ENCODE measurements around the gene MYL9.

The MYL9 gene

DNA sequence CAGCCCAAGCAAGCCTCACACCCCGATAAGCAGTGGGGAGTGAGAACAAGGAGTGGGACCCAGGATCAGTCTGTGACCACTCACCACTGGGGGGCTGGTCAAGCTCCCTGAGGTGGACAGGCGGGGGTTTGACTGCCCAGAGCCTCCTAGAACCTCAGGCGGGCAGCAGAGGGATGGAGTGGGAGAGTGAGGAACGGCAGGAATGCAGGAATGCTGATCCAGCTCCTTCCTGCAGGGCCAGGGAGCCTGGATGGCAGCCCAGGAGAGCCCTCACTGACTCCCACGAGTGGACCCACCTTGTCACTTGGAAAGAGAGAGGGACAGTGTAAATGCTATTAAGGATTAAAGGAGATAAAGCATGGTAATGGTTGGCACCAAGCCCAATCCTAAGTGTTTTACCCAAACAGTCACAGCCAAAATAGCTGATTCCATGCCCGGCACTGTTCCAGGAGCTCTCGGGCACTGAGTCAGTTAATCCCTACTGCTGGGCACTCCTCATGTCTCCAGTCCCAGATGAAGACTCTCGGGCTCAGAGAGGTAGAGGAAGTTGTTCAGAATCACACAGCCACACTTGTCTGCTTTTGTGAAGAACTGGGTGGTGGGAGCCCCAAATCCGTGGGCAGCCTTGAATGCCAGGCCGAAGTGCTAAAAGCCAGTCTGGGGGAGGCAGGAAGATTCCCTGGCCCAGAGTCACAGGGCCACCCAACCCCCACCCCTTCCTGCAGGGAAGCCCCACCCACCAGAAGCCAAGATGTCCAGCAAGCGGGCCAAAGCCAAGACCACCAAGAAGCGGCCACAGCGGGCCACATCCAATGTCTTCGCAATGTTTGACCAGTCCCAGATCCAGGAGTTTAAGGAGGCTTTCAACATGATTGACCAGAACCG lies 3.1 kb downstream of the MYL9 start:
- peak overlapping the region; percentile 97 for H3K4me3 ChIP-seq (ENCODE audit: control insufficient read depth, low read depth, low read length)
- DNase-seq (ENCODE audit: low read depth), result no peak
- TF ChIP-seq, protein P1, sequence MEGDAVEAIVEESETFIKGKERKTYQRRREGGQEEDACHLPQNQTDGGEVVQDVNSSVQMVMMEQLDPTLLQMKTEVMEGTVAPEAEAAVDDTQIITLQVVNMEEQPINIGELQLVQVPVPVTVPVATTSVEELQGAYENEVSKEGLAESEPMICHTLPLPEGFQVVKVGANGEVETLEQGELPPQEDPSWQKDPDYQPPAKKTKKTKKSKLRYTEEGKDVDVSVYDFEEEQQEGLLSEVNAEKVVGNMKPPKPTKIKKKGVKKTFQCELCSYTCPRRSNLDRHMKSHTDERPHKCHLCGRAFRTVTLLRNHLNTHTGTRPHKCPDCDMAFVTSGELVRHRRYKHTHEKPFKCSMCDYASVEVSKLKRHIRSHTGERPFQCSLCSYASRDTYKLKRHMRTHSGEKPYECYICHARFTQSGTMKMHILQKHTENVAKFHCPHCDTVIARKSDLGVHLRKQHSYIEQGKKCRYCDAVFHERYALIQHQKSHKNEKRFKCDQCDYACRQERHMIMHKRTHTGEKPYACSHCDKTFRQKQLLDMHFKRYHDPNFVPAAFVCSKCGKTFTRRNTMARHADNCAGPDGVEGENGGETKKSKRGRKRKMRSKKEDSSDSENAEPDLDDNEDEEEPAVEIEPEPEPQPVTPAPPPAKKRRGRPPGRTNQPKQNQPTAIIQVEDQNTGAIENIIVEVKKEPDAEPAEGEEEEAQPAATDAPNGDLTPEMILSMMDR (IDR thresholded peaks at IDR 0.05; ENCODE audit: control insufficient read depth, insufficient read depth, low read depth, low read length, missing control alignments), result no peak

DNA sequence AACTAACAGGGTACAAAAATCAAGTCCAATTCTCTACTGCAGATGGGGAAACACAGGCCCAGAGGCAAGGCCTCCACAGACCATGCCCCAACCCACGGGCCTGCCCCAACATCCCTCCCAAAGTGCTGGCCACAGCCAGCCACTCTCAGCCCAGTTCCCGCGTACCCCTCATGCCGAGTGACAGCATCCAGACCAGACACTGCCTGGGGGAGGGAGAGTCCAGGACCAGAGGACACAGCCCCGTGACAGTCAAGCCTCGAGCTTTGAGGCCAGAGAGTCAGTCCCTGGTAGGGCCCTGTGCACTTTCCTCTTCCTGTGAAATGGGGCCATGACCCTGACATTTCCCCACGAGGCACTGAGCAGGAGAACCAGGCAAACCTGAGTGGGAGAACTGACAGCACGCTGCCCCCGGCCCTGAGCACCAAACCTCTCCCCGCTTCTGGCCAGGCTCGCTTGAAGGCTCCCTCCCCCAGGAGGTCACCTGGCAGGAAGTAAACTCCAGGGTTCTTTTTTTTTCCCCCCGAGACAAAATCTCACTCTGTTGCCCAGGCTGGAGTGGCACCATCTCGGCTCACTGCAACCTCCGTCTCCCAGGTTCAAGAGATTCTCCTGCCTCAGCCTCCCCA lies 4.9 kb downstream of the MYL9 start:
- TF ChIP-seq, protein P1 (IDR thresholded peaks at IDR 0.05; ENCODE audit: control insufficient read depth, insufficient read depth, low read depth, low read length, missing control alignments), result no peak
- DNase-seq (ENCODE audit: low read depth), result no peak
- no peak overlapping the region for H3K4me3 ChIP-seq (ENCODE audit: control insufficient read depth, low read depth, low read length)

GRCh38 chr20:36547186-36548005 lies 6.1 kb downstream of the MYL9 start:
- no peak for DNase-seq (ENCODE audit: low read depth)
- no peak overlapping the region for H3K4me3 ChIP-seq (ENCODE audit: control insufficient read depth, low read depth, low read length)
- TF ChIP-seq, protein P1 (IDR thresholded peaks at IDR 0.05; ENCODE audit: control insufficient read depth, insufficient read depth, low read depth, low read length, missing control alignments), result no peak

DNA sequence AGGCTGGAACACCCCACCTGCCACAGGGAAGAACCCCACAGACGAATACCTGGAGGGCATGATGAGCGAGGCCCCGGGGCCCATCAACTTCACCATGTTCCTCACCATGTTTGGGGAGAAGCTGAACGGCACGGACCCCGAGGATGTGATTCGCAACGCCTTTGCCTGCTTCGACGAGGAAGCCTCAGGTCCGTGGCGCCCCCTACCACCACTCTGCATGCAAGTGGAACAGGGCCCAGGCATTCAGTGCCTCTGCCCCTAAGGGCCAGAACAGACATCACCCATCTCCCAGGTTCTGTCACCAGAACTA lies 6.6 kb downstream of the MYL9 start:
- no peak for DNase-seq (ENCODE audit: low read depth)
- no peak overlapping the region for H3K4me3 ChIP-seq (ENCODE audit: control insufficient read depth, low read depth, low read length)
- TF ChIP-seq, protein P1 (IDR thresholded peaks at IDR 0.05; ENCODE audit: control insufficient read depth, insufficient read depth, low read depth, low read length, missing control alignments), result peak; percentile 3

- no peak for DNase-seq (ENCODE audit: low read depth)
- TF ChIP-seq, protein P1 (IDR thresholded peaks at IDR 0.05; ENCODE audit: control insufficient read depth, insufficient read depth, low read depth, low read length, missing control alignments), result no peak
Measured at GRCh38 chr20:36548704-36549627, 7.6 kb downstream of the MYL9 start.

DNA sequence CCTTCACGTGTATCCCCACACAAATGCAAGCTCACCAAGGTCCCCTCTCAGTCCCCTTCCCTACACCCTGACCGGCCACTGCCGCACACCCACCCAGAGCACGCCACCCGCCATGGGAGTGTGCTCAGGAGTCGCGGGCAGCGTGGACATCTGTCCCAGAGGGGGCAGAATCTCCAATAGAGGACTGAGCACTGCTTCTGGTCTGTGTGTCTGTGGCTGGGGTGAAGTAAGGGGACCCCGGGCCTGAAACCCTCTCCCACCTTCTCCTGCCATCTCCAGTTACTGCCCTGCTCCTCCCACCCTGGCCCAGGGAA lies 8.3 kb downstream of the MYL9 start:
- DNase-seq (ENCODE audit: low read depth), result no peak
- no peak overlapping the region for H3K4me3 ChIP-seq (ENCODE audit: control insufficient read depth, low read depth, low read length)
- TF ChIP-seq, protein P1 (IDR thresholded peaks at IDR 0.05; ENCODE audit: control insufficient read depth, insufficient read depth, low read depth, low read length, missing control alignments), result no peak

More at GRCh38 chr20:36548704-36549627, 7.6 kb downstream of the MYL9 start:
- no peak overlapping the region for H3K4me3 ChIP-seq (ENCODE audit: control insufficient read depth, low read depth, low read length)
